IMR-90 (cell line): ENCODE results near the gene JADE2. TPM values are rescaled to one million over a fixed set of nuclear protein-coding genes. Genes with fewer than 3 reads are reported as not detected.

Experiments
- ATAC-seq: fragments of 200-7000 bp; cut with Tn5 transposase; 2 replicates; pipeline ENCODE4 v1.9.1; 2020; ENCODE audit warnings: low read depth, mild to moderate bottlenecking, moderate library complexity
- BruUV-seq: library from RNA; stranded (reverse); fragments of 400-500 nt; replicated peaks from 2 replicates; lab custom pipeline; 2021; lab: Mats Ljungman, UMichigan
- CTCF ChIA-PET: fragments of 300-600 bp; formaldehyde crosslinking; extraction: SDS; loops from one replicate; lab custom pipeline; 2021; ENCODE audit warnings: antibody characterized with exemption; lab: Yijun Ruan, JAX
- POLR2A ChIA-PET: fragments of 300-600 bp; sonication (Branson Sonifier 250); formaldehyde crosslinking; loops from one replicate; lab custom pipeline; 2022; ENCODE audit warnings: antibody characterized with exemption; ENCODE audit not compliant: unreplicated experiment; lab: Charles Lee
- DNase-seq: peaks from one replicate; pipeline ENCODE4 v3.0.0; 2013
- H2AFZ ChIP-seq: replicated peaks from 2 replicates; pipeline ENCODE3; 2013; ENCODE audit warnings: low read length, mild to moderate bottlenecking; ENCODE audit not compliant: poor library complexity
- H2AK5ac ChIP-seq: 2 replicates; pipeline ENCODE4 v1.6.1; 2013; ENCODE audit warnings: low read depth, low read length, inconsistent platforms
- H2AK9ac ChIP-seq: replicated peaks from 2 replicates; pipeline ENCODE3; 2013; ENCODE audit warnings: mild to moderate bottlenecking, low read depth, low read length, moderate library complexity; ENCODE audit not compliant: poor library complexity
- H2BK120ac ChIP-seq: 2 replicates; pipeline ENCODE4 v1.6.1; 2013; ENCODE audit warnings: low read depth, low read length, inconsistent platforms
- H2BK15ac ChIP-seq: 3 replicates; pipeline ENCODE4 v1.6.1; 2013; ENCODE audit warnings: low read depth, low read length, inconsistent platforms
- H2BK20ac ChIP-seq: 2 replicates; pipeline ENCODE4 v1.6.1; 2013; ENCODE audit warnings: low read depth, mild to moderate bottlenecking, inconsistent platforms, low read length, moderate library complexity
- H2BK5ac ChIP-seq: 2 replicates; pipeline ENCODE4 v1.6.1; 2013; ENCODE audit warnings: mild to moderate bottlenecking, low read depth, low read length, inconsistent platforms; ENCODE audit not compliant: poor library complexity, severe bottlenecking
- H3K14ac ChIP-seq: replicated peaks from 2 replicates; pipeline ENCODE4 v1.6.1; 2013; ENCODE audit warnings: low read depth, low read length, inconsistent platforms
- H3K18ac ChIP-seq: 2 replicates; pipeline ENCODE4 v1.6.1; 2013; ENCODE audit warnings: low read depth, low read length, control low read depth
- H3K23ac ChIP-seq: 2 replicates; pipeline ENCODE4 v1.6.1; 2013; ENCODE audit warnings: low read depth, low read length, inconsistent platforms
- H3K27ac ChIP-seq: 2 replicates; pipeline ENCODE4 v1.5.1; 2013; ENCODE audit warnings: mild to moderate bottlenecking, control low read depth, low read length; ENCODE audit not compliant: insufficient read depth
- H3K27me3 ChIP-seq: 2 replicates; pipeline ENCODE4 v1.6.1; 2013; ENCODE audit warnings: low read length; ENCODE audit not compliant: control insufficient read depth, insufficient read depth
- H3K36me3 ChIP-seq: 2 replicates; pipeline ENCODE4 v1.6.1; 2013; ENCODE audit warnings: low read length, mixed read lengths; ENCODE audit not compliant: control insufficient read depth, insufficient read depth
- H3K4ac ChIP-seq: 2 replicates; pipeline ENCODE4 v1.6.1; 2013; ENCODE audit warnings: low read depth, low read length, inconsistent platforms
- H3K4me1 ChIP-seq: 2 replicates; pipeline ENCODE4 v1.6.1; 2013; ENCODE audit warnings: low read length, mixed read lengths; ENCODE audit not compliant: control insufficient read depth, insufficient read depth
- H3K4me2 ChIP-seq: 2 replicates; pipeline ENCODE4 v1.6.1; 2013; ENCODE audit warnings: low read depth, mild to moderate bottlenecking, control low read depth, low read length, moderate library complexity
- H3K4me3 ChIP-seq: 2 replicates; pipeline ENCODE4 v1.5.1; 2013; ENCODE audit warnings: low read depth, mild to moderate bottlenecking, control low read depth, low read length, moderate library complexity; ENCODE audit not compliant: insufficient read depth
- H3K56ac ChIP-seq: 2 replicates; pipeline ENCODE4 v1.6.1; 2013; ENCODE audit warnings: low read length, inconsistent platforms; ENCODE audit not compliant: insufficient read depth; ENCODE audit errors: extremely low read depth
- H3K79me1 ChIP-seq, 2 experiments: 2 replicates each; pipeline ENCODE4 v1.6.1; 2013; ENCODE audit warnings: low read length in 2 of 2, inconsistent platforms in 1 of 2, low read depth in 1 of 2
- H3K9ac ChIP-seq: 2 replicates; pipeline ENCODE4 v1.6.1; 2013; ENCODE audit warnings: low read depth, low read length, control low read depth
- H3K9me1 ChIP-seq: 2 replicates; pipeline ENCODE4 v1.6.1; 2013; ENCODE audit warnings: low read length, inconsistent platforms; ENCODE audit not compliant: insufficient read depth
- H3K9me3 ChIP-seq: 2 replicates; pipeline ENCODE4 v1.6.1; 2013; ENCODE audit warnings: low read length; ENCODE audit not compliant: control insufficient read depth, insufficient read depth
- H4K20me1 ChIP-seq: 2 replicates; pipeline ENCODE4 v1.6.1; 2013; ENCODE audit warnings: low read length, inconsistent platforms; ENCODE audit not compliant: insufficient read depth
- H4K5ac ChIP-seq: 2 replicates; pipeline ENCODE4 v1.6.1; 2013; ENCODE audit warnings: mild to moderate bottlenecking, low read depth, low read length, control low read depth
- H4K8ac ChIP-seq, 2 experiments: 2 replicates each; pipeline ENCODE4 v1.6.1; 2013; ENCODE audit warnings: low read depth in 2 of 2, low read length in 2 of 2, control low read depth in 1 of 2, inconsistent platforms in 1 of 2
- H4K91ac ChIP-seq: 2 replicates; pipeline ENCODE4 v1.6.1; 2013; ENCODE audit warnings: low read depth, low read length, inconsistent platforms; ENCODE audit not compliant: insufficient read depth
- BHLHE40 ChIP-seq: fragments of 150-350 bp; IDR thresholded peaks from 2 replicates; pipeline ENCODE4 v1.6.1; 2016; ENCODE audit warnings: mild to moderate bottlenecking, low read depth, low read length
- CEBPB ChIP-seq: IDR thresholded peaks from 2 replicates; pipeline ENCODE4 v1.6.1; 2012; ENCODE audit warnings: low read depth, low read length, improper control_type of control experiment
- CHD1 ChIP-seq: IDR thresholded peaks from 2 replicates; pipeline ENCODE4 v1.6.1; 2012; ENCODE audit warnings: low read depth, low read length, improper control_type of control experiment
- FOS ChIP-seq: fragments of 150-350 bp; IDR thresholded peaks from 2 replicates; pipeline ENCODE4 v1.6.1; 2016; ENCODE audit warnings: low read depth, low read length
- MAFK ChIP-seq: IDR thresholded peaks from 2 replicates; pipeline ENCODE4 v1.6.1; 2012; ENCODE audit warnings: low read depth, low read length, improper control_type of control experiment
- MAZ ChIP-seq: IDR thresholded peaks from 2 replicates; pipeline ENCODE4 v1.6.1; 2012; ENCODE audit warnings: low read depth, mild to moderate bottlenecking, low read length, improper control_type of control experiment, moderate library complexity, borderline replicate concordance
- NFE2L2 ChIP-seq: fragments of 150-350 bp; IDR thresholded peaks from 2 replicates; pipeline ENCODE4 v1.6.1; 2016; ENCODE audit warnings: low read depth, mild to moderate bottlenecking, low read length
- POLR2A ChIP-seq: IDR thresholded peaks from 2 replicates; pipeline ENCODE4 v1.6.1; 2012; ENCODE audit warnings: mild to moderate bottlenecking, low read depth, low read length
- RAD21 ChIP-seq: IDR thresholded peaks from 2 replicates; pipeline ENCODE4 v1.6.1; 2012; ENCODE audit warnings: low read length, improper control_type of control experiment
- RFX5 ChIP-seq: IDR thresholded peaks from 2 replicates; pipeline ENCODE4 v1.8.0; 2012; ENCODE audit warnings: low read depth, mild to moderate bottlenecking, low read length, moderate library complexity
- SMC3 ChIP-seq: fragments of 150-350 bp; IDR thresholded peaks from 2 replicates; pipeline ENCODE4 v1.6.1; 2016; ENCODE audit warnings: low read depth, mild to moderate bottlenecking, antibody characterized with exemption, low read length, moderate library complexity
- WGBS, 2 experiments: methylation state at CpG; one replicate each; pipeline versions ENCODE4 v1.1.5 to v1.1.7; 2013; ENCODE audit warnings: missing lambda C conversion rate in 2 of 2; ENCODE audit not compliant: insufficient read length in 1 of 2; ENCODE audit errors: extremely low coverage in 2 of 2; 5-methylcytosine and 5-hydroxymethylcytosine counted together
- dilution Hi-C: fragments of 300-500 bp; cut with HindIII; formaldehyde crosslinking; loops from one replicate; pipeline ENCODE4 v1.14.3; 2018; ENCODE audit warnings: low sequenced_read_pairs; ENCODE audit not compliant: unreplicated experiment
- in situ Hi-C: fragments of 300-500 bp; cut with MboI; formaldehyde crosslinking; loops from 3 replicates; pipeline ENCODE4 v1.14.3; 2019; ENCODE audit warnings: low sequenced_read_pairs, inconsistent platforms, mixed read lengths
- intact Hi-C: fragments of 100-400 bp; cut with micrococcal nuclease; formaldehyde crosslinking; loops from 2 replicates; pipeline ENCODE4 v1.10.0; 2022
- polyA plus RNA-seq, 3 experiments: library from polyadenylated mRNA; depleted of rRNA; stranded (reverse); fragments of >200 nt; gene quantifications; 2 replicates each; pipeline ENCODE4 v1.2.3, GENCODE V29; 2012; ENCODE audit warnings: low replicate concordance in 1 of 3
- total RNA-seq: library from RNA; depleted of rRNA; stranded (reverse); fragments of >200 nt; gene quantifications from 2 replicates; pipeline ENCODE4 v1.2.3, GENCODE V29; 2012
- TF ChIP-seq, protein P1 (sequence below): fragments of 150-350 bp; IDR thresholded peaks from 2 replicates; pipeline ENCODE4 v1.6.1; 2017; ENCODE audit warnings: mild to moderate bottlenecking, antibody characterized with exemption, low read length, low read depth
- TF ChIP-seq, protein P2 (sequence below): conservative IDR thresholded peaks from 2 replicates; pipeline ENCODE4 v1.5.1; 2012; ENCODE audit warnings: mild to moderate bottlenecking, low read depth, low read length, improper control_type of control experiment
- TF ChIP-seq, protein P3 (sequence below): fragments of 150-350 bp; IDR thresholded peaks from 2 replicates; pipeline ENCODE4 v1.6.1; 2016; ENCODE audit warnings: low read depth, mild to moderate bottlenecking, low read length, moderate library complexity, borderline replicate concordance

JADE2 gene
- total and polyA plus RNA-seq, 2 of the 4 experiments (the other 2 are of a cell fraction): 13.3 to 14.9 TPM

DNA sequence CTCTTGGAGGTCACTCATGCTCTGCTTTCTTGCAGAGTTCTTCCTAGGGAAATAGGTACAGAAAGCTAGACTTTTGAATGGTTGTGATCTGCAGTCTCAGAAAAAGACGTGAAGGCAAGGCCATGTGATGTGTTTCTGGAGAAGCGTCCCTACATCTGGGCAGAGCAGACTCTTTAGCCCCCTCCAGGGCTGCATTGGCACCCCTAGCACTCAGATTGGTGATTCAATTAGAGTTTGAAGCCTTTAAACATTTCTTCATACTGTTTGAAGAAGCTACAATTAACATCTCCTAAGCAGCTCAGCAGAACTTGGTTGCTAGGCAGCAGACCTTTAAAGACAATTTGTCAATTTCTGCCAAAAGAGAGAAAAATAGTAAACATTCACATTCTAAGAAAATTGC lies 21.6 kb downstream of the JADE2 start:
- DNase-seq (no peak), ATAC-seq (peak; percentile 9; the same call in 1 of the 2 replicates)
- H2AFZ ChIP-seq: no peak overlapping the region
- H3K79me1 ChIP-seq: peaks cover 22 to 62% of the 10 kb centered on the region in 2 experiments
- POLR2A ChIA-PET: interaction anchor here (0.6 kb wide), 1 partner anchor 23 kb away, joined by 3 read pairs; no protein-coding TSS in a partner anchor
- no peak overlapping the region for H3K4me3 ChIP-seq
- H2BK20ac ChIP-seq: no peak overlapping the region
- no peak overlapping the region for H4K8ac ChIP-seq
- intact Hi-C loops (loop anchor here (2.0 kb wide), 1 partner anchor 16 kb away; no protein-coding TSS in a partner anchor), in situ Hi-C loops (no loop called here), dilution Hi-C loops (no loop called here)
- no peak overlapping the region for H2AK5ac ChIP-seq
- no peak overlapping the region for H3K14ac ChIP-seq
- BruUV-seq: no TSS peak
- WGBS, 2 experiments: no CpG with 5 or more reads among the region's 2 CpGs
- H3K4me1 ChIP-seq: peaks cover 36% of the 10 kb centered on the region
- no peak overlapping the region for H3K4ac ChIP-seq
- peaks cover 35% of the 10 kb centered on the region for H3K9me1 ChIP-seq
- H3K9me3 ChIP-seq: no peaks in the 10 kb centered on the region
- H3K56ac ChIP-seq: no peak overlapping the region
- no peak overlapping the region for H3K9ac ChIP-seq
- no peak overlapping the region for H2AK9ac ChIP-seq
- H2BK120ac ChIP-seq: no peak overlapping the region
- H2BK15ac ChIP-seq: no peak overlapping the region
- peak overlapping the region; percentile 65; the same call in 1 of the 2 replicates for H3K27ac ChIP-seq
- peak overlapping the region; percentile 59 for H3K4me2 ChIP-seq
- H4K5ac ChIP-seq: no peak overlapping the region
- peaks cover 15% of the 10 kb centered on the region for H3K36me3 ChIP-seq
- TF ChIP-seq FOS: no peak
- TF ChIP-seq, protein P1, sequence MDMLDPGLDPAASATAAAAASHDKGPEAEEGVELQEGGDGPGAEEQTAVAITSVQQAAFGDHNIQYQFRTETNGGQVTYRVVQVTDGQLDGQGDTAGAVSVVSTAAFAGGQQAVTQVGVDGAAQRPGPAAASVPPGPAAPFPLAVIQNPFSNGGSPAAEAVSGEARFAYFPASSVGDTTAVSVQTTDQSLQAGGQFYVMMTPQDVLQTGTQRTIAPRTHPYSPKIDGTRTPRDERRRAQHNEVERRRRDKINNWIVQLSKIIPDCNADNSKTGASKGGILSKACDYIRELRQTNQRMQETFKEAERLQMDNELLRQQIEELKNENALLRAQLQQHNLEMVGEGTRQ: no peak
- TF ChIP-seq CEBPB: no peak
- no peak for TF ChIP-seq RAD21
- TF ChIP-seq RFX5: no peak
- TF ChIP-seq SMC3: no peak
- TF ChIP-seq POLR2A: no peak
- TF ChIP-seq, protein P2, sequence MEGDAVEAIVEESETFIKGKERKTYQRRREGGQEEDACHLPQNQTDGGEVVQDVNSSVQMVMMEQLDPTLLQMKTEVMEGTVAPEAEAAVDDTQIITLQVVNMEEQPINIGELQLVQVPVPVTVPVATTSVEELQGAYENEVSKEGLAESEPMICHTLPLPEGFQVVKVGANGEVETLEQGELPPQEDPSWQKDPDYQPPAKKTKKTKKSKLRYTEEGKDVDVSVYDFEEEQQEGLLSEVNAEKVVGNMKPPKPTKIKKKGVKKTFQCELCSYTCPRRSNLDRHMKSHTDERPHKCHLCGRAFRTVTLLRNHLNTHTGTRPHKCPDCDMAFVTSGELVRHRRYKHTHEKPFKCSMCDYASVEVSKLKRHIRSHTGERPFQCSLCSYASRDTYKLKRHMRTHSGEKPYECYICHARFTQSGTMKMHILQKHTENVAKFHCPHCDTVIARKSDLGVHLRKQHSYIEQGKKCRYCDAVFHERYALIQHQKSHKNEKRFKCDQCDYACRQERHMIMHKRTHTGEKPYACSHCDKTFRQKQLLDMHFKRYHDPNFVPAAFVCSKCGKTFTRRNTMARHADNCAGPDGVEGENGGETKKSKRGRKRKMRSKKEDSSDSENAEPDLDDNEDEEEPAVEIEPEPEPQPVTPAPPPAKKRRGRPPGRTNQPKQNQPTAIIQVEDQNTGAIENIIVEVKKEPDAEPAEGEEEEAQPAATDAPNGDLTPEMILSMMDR: no peak
- TF ChIP-seq MAZ: no peak
- TF ChIP-seq MAFK: no peak
- no peak for TF ChIP-seq NFE2L2
- TF ChIP-seq BHLHE40: no peak
- TF ChIP-seq CHD1: no peak
- TF ChIP-seq, protein P3, sequence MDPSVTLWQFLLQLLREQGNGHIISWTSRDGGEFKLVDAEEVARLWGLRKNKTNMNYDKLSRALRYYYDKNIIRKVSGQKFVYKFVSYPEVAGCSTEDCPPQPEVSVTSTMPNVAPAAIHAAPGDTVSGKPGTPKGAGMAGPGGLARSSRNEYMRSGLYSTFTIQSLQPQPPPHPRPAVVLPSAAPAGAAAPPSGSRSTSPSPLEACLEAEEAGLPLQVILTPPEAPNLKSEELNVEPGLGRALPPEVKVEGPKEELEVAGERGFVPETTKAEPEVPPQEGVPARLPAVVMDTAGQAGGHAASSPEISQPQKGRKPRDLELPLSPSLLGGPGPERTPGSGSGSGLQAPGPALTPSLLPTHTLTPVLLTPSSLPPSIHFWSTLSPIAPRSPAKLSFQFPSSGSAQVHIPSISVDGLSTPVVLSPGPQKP: no peak
- H4K91ac ChIP-seq: no peak overlapping the region
- H3K23ac ChIP-seq: no peak overlapping the region
- H3K27me3 ChIP-seq: no peaks in the 10 kb centered on the region
- peak overlapping the region; percentile 70 for H2BK5ac ChIP-seq
- peaks cover 7% of the 10 kb centered on the region; the same call in 1 of the 2 replicates for H4K20me1 ChIP-seq
- CTCF ChIA-PET: interaction anchor here (0.9 to 1.4 kb wide), 2 partner anchors 20 to 36 kb away, joined by 3 to 4 read pairs; no protein-coding TSS in a partner anchor
- peak overlapping the region; percentile 68; the same call in 1 of the 2 replicates for H3K18ac ChIP-seq
